EH (cell line): ENCODE data around the gene RNF180.
A peak's percentile ranks its signal among the peaks of the same experiment; 100 is the strongest.
"Not testable (repeated sequence)": the region's sequence is repeated elsewhere in the genome, so short reads cannot be mapped to it uniquely, and the experiment has no call there.

Experiments
- DNase-seq: peaks from one replicate; pipeline ENCODE4 v3.0.0-alpha.2; 2015; ENCODE audit warnings: low read depth

Gene RNF180

DNA sequence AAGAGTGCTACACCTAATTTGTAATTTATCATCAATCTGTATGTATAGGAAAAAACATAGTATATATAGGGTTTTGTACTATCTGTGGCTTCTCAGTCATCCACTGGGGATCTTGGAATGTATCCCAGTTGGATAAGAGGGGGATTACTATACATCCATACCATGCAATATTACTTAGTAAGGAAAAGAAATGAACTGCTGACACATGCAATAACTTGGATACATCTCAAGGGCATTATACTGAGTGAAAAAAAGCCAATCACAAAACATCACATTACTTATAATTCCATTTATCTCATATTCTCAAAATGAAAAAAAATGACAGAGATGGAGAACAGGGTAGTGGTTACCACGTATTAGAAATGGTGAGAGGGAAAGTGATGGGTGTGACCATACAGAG is 231.9 kb downstream of the RNF180 start:
- no peak for DNase-seq

DNA sequence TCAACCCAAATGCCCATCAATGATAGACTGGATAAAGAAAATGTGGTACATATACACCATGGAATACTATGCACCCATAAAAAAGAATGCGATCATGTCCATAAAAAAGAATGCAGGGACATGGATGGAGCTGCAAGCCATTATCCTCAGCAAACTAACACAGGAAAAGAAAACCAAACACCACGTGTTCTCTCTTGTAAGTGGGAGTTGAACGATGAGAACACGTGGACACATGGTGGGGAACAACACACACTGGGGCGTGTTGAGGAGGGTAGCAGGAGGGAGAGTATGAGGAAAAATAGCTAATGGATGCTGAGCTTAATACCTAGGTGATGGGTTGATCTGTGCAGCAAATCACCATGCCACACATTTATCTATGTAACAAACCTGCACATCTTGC is 233.1 kb downstream of the RNF180 start:
- DNase-seq = not testable (repeated sequence)

DNA sequence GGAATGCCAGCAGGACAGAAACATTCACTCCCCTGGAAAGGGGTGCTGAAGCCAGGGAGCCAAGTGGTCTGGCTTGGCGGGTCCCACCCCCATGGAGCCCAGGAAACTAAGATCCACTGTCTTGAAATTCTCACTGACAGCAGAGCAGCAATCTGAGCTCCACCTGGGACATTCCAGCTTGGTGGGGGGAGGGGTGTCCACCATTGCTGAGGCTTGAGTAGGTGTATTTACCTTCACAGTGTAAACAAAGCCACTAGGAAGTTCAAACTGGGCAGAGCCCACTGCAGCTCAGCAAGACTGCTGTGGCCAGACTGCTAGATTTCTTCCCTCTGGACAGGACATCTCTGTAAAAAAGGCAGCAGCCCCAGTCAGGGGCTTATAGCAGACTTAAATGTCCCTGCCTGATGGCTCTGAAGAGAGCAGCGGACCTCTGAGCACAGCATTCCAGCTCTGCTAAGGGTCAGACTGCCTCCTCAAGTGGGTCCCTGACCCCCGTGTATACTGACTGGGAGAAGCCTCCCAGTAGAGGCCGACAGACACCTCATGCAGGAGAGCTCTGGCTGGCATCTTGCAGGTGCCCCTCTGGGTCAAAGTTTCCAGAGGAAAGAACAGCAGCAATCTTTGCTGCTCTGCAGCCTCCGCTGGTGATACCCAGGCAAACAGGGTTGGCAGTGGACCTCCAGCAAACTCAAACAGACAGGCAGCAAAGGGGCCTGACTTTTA is 241.6 kb downstream of the RNF180 start:
- not testable (repeated sequence) for DNase-seq

DNA sequence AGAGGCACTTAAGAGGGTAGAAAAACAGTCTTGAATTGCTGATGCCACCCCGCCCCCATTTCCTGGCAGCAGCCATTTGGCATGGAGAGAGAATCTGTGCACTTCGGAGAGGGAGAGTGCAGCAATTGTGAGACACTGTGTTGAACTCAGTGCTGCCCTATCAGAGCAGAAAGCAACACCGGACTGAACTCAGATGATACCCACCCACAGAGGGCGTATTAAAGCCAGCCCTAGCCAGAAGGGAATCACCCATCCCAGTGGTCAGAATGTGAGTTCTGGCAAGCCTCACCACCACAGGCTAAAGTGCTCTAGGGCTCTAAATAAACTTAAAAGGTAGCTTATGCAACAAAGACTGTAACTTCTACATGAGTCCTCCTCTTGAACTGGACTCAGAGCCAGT is 251.7 kb downstream of the RNF180 start:
- DNase-seq = peak; percentile 45

DNA sequence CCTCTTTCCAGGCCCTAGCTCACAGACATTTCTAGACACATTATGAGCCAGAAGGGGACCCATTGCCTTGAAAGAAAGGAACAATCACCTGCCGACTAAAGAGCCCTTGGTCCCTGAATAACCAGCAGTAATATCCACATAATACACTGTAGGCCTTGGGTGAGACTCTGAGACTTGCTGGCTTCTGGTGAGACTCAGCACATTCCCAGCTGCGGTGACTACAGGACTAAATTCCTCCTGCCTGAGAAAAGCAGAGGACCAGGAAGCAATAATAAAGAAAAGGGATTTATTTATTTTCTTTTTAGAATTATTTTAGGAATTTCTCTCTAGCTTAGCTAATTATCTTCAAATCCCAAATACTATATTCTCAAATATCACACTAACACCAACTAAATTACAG is 252.4 kb downstream of the RNF180 start:
- peak; percentile 70 for DNase-seq
